Stimulated activated CD4-positive, alpha-beta T cell treated with anti-CD3 and anti-CD28 coated beads, Interleukin-12 subunit alpha, Interleukin-12 subunit beta, amount 100 ng/mL, for 4 hours (primary cell): Measurements from ENCODE around the gene KRTAP3-2.
"Not testable (repeated sequence)": the region's sequence is repeated elsewhere in the genome, so short reads cannot be mapped to it uniquely, and the experiment has no call there.

Experiments
- DNase-seq: peaks from one replicate; pipeline ENCODE4 v3.0.0-alpha.2; 2020

KRTAP3-2 gene

GRCh38 chr17:40999563-40999962 lies at the start of gene KRTAP3-2:
Gene KRTAP3-2, minus strand, starts transcription at chr17:40999906. Its CDS starts 53 bp downstream, at chr17:40999853.
- not testable (repeated sequence) for DNase-seq

- no peak for DNase-seq
Measured at GRCh38 chr17:41049110-41049509, 49.4 kb upstream of the KRTAP3-2 start.

DNA sequence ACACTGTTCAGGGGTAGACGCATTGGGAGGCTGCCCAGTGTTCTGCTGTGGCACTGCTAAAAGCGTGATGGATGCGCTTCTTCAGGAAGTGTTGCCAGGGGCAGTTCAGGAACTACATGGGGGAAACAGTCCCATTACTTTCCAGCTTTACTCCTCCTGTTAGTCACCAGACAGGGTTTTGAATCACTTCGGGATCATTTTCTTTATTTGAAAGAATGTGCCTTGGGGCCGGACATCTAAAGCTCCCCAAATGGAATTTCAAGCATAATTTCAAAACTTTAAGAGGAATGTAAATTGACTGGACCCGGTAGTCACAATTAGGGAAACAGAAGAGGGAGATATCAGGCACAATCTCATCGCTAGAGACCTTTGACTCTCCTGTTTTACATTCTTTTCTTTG lies 48.7 kb upstream of the KRTAP3-2 start:
- DNase-seq: no peak

- not testable (repeated sequence) for DNase-seq
Measured at GRCh38 chr17:41046735-41047465, 47.2 kb upstream of the KRTAP3-2 start, which contains the start of gene KRTAP2-1. Gene KRTAP2-1, minus strand, starts transcription at chr17:41047316. Its CDS starts 49 bp downstream, at chr17:41047267.

- no peak for DNase-seq
Measured at GRCh38 chr17:41042953-41043352, 43.2 kb upstream of the KRTAP3-2 start.

- DNase-seq: not testable (repeated sequence)
Measured at GRCh38 chr17:41040783-41041571, 41.3 kb upstream of the KRTAP3-2 start, which contains the start of gene KRTAP1-1. Gene KRTAP1-1, minus strand, starts transcription at chr17:41041450. Its CDS starts 53 bp downstream, at chr17:41041397.

DNA sequence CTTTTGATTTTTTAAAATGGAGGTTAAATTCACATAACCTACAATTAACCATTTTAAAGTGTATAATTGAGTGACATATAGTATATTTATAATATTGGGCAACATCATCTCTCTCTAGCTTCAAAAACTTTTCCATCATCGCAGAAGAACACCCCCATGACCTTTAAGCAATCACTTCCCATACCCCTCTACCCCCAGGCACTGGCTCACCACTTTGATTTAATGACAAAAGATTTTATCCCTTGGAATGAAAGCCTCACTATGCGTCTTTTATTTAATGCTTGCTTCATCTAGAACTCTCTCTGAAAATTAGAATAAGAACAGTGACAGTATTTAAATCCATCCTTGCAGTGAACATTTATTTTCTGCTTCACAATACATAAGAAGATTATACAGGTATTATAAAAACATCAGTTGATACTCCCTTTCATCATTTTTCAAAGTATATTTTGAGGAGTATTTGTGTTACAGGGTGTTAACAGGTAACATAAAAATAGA lies 38.2 kb upstream of the KRTAP3-2 start:
- DNase-seq: no peak

- DNase-seq: not testable (repeated sequence)
Measured at GRCh38 chr17:41034346-41034935, 34.7 kb upstream of the KRTAP3-2 start, which contains the start of gene KRTAP1-3. Gene KRTAP1-3, minus strand, starts transcription at chr17:41034874. Its CDS starts 53 bp downstream, at chr17:41034821.

DNA sequence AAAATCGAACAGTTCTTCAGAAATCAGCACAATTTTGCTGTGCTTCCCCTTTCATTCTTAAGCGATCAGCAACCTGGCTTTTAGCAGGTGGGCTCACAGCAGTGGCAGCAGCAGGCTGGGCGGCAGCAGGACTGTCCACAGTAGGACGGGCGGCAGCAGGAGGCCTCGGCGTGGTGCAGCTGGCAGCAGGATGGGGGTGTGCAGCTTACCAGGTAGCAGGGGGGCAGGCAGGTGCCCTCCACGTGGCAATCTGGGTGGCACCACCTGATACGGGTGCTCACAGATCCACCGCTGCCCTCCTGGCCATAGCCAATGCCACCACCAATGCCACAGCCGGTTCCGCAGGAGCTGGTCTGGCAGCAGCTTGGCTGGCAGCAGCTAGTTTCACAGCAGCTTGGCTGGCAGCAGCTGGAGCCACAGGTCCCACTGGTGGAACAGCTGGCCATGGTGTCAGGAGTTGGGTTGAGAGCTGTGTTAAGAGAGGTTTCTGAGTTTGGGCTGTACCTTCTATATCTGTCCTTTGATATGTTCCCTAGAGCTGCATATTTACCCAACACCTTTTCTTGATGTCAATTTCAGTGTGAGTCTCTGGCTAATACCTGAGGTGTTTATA lies 30.0 kb upstream of the KRTAP3-2 start, which contains the start of gene KRTAP1-4:
TSS of gene KRTAP1-4 (minus strand) at position 563 of the 613 bp plus-strand sequence. CDS start at position 446, 117 bp downstream.
- no peak for DNase-seq

- DNase-seq: no peak
Measured at GRCh38 chr17:41026715-41027471, 27.2 kb upstream of the KRTAP3-2 start, which contains the start of gene KRTAP1-5. Gene KRTAP1-5, minus strand, starts transcription at chr17:41027208. Its CDS starts 53 bp downstream, at chr17:41027155.

GRCh38 chr17:41024697-41025096 lies 25.0 kb upstream of the KRTAP3-2 start:
- DNase-seq: no peak

DNA sequence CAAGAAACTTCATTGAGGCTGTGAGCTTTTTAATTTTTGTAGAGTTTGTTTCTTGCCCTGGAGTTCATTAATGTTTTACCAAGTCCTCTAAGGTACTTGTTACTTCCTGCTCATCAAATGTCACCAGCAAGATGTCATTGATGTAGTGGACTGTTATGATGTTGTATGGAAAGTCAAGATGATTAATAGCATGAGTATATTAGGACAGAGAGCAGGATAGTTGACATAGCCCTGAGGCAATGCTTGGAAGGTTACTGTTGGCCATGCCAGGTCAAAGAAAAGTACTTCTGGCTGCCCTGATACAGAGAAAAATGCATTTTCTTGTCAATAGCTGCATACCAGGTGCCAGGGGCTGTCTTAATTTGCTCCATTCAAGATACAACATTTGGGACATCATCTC lies 20.6 kb upstream of the KRTAP3-2 start:
- no peak for DNase-seq

GRCh38 chr17:41019415-41019814 lies 19.7 kb upstream of the KRTAP3-2 start:
- DNase-seq: no peak

- DNase-seq: no peak
Measured at GRCh38 chr17:41018541-41018940, 18.8 kb upstream of the KRTAP3-2 start.

DNA sequence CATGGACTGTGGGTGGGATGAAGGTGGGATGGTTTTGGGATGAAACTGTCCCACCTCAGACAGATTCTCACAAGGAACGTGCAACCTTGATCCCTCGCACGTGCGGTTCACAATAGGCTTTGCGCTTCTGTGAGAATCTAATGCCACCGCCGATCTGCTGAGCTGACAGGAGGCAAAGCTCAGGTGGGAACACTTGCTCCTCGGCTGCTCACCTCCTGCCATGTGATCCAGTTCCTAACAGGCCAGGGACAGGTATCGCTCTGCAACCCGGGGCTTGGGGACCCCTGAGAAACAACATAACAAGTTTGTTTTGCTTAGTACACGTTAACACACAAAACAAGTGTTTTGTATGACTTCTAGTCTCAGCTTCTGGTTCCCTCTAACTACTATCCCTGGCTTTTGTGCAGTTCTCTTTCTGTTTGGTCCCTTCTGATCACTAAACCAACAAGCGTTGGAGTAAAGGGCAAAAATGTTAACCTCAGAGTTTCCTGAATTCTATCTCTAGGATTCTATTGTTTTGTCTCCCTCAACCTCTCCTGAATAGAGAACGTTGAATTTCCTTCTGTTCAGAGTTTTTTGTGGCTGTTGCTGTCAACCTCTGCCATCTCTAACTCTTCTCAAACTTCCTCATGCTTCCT lies 17.0 kb upstream of the KRTAP3-2 start:
- no peak for DNase-seq

DNA sequence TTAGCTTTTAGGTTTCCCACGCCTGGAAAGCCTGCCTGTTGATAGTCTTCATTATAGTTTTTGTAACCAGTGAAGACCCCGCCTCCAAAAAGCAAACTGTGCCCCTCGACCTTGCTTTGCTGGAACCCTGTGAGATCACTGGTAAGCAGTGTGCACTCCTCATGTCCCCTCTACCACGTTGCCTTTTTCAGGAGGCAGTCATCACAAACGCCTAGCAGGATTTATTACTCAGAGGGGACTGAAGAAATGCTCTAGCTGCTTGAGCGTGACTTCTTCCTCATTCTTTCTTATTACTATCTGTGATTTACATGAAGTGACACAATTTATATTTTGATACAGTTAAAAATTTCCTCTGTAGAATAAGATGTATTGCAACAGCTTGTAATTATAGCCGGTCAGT lies 15.7 kb upstream of the KRTAP3-2 start:
- no peak for DNase-seq

GRCh38 chr17:41013606-41014005 lies 13.9 kb upstream of the KRTAP3-2 start:
- DNase-seq: no peak

GRCh38 chr17:41013181-41013580 lies 13.5 kb upstream of the KRTAP3-2 start:
- no peak for DNase-seq

- DNase-seq: no peak
Measured at GRCh38 chr17:41012326-41013120, 12.8 kb upstream of the KRTAP3-2 start.

GRCh38 chr17:41010441-41010840 lies 10.7 kb upstream of the KRTAP3-2 start:
- no peak for DNase-seq
